HCT116 (cell line): ENCODE data around the gene NSRP1. TPM values are rescaled to one million over a fixed set of nuclear protein-coding genes. Genes with fewer than 3 reads are reported as not detected.

Experiments used
- ATAC-seq: fragments of 200-7000 bp; cut with Tn5 transposase; 2 replicates; pipeline ENCODE4 v1.9.1; 2020; ENCODE audit warnings: mild to moderate bottlenecking, moderate library complexity
- BruUV-seq: library from RNA; stranded (reverse); fragments of 400-500 nt; replicated peaks from 2 replicates; lab custom pipeline; 2021; lab: Mats Ljungman, UMichigan
- CTCF ChIA-PET: fragments of 300-600 bp; sonication (Branson Sonifier 250); formaldehyde crosslinking; loops from one replicate; lab custom pipeline; 2021; ENCODE audit warnings: antibody characterized with exemption; lab: Charles Lee
- POLR2A ChIA-PET: fragments of 300-600, 350-600 bp; sonication (Branson Sonifier 250); formaldehyde crosslinking; loops from one replicate; lab custom pipeline; 2021; ENCODE audit warnings: antibody characterized with exemption; lab: Charles Lee
- RAD21 ChIA-PET, 2 experiments: fragments of 300-600 bp; sonication (Branson Sonifier 250); formaldehyde crosslinking; loops; one replicate each; lab custom pipeline; 2023; ENCODE audit warnings: low total read pairs in 2 of 2; ENCODE audit not compliant: uncharacterized antibody in 2 of 2, unreplicated experiment in 2 of 2, low non-redundant PET in 1 of 2; lab: Charles Lee
- DNase-seq: peaks from one replicate; pipeline ENCODE4 v3.0.0-alpha.2; 2010; ENCODE audit warnings: low read depth, low spot score
- H2AFZ ChIP-seq: fragments of 200-600 bp; shearing (Covaris generic), sonication (generic); 2 replicates; pipeline ENCODE4 v1.6.1; 2017; ENCODE audit warnings: low read depth, mixed run types, mixed read lengths, antibody characterized with exemption, low read length; ENCODE audit not compliant: poor library complexity, severe bottlenecking
- H3K27ac ChIP-seq: 2 replicates; pipeline ENCODE4 v1.5.1; 2012; ENCODE audit warnings: low read depth, low read length
- H3K27me3 ChIP-seq: fragments of 200-600 bp; sonication (generic); 2 replicates; pipeline ENCODE4 v1.6.1; 2016; ENCODE audit warnings: mixed run types, low read length, mixed read lengths; ENCODE audit not compliant: insufficient read depth
- H3K36me3 ChIP-seq, 2 experiments: fragments of 200-500 bp in 1 of 2; fragments of 200-600 bp in 1 of 2; sonication (Bioruptor generic) in 1 of 2; sonication (generic) in 1 of 2; 2 replicates each; pipeline versions ENCODE4 v1.5.1 to v1.6.1; 2014 to 2016; ENCODE audit warnings: low read length in 2 of 2, inconsistent platforms in 1 of 2, mixed read lengths in 1 of 2, mixed run types in 1 of 2; ENCODE audit not compliant: insufficient read depth in 2 of 2, control insufficient read depth in 1 of 2
- H3K4me1 ChIP-seq, 2 experiments: fragments of 200-600 bp in 1 of 2; sonication (generic) in 1 of 2; 2 replicates each; pipeline versions ENCODE4 v1.5.1 to v1.6.1; 2012 to 2017; ENCODE audit warnings: low read length in 2 of 2, inconsistent platforms in 1 of 2, mild to moderate bottlenecking in 1 of 2, mixed read lengths in 1 of 2, mixed run types in 1 of 2, moderate library complexity in 1 of 2; ENCODE audit not compliant: insufficient read depth in 2 of 2, control insufficient read depth in 1 of 2
- H3K4me2 ChIP-seq: fragments of 200-600 bp; sonication (generic); 2 replicates; pipeline ENCODE4 v1.6.1; 2017; ENCODE audit warnings: mixed run types, low read length, mixed read lengths
- H3K4me3 ChIP-seq, 2 experiments: fragments of 200-600 bp in 1 of 2; sonication (generic) in 1 of 2; replicated peaks in 1 of 2; 2 replicates each; pipeline ENCODE4 v1.5.1; 2011 to 2016; ENCODE audit warnings: low read length in 2 of 2, control low read depth in 1 of 2, low read depth in 1 of 2, mild to moderate bottlenecking in 1 of 2, mixed read lengths in 1 of 2, mixed run types in 1 of 2
- H3K79me2 ChIP-seq: fragments of 200-600 bp; sonication (generic); 2 replicates; pipeline ENCODE4 v1.6.1; 2017; ENCODE audit warnings: mild to moderate bottlenecking, mixed run types, low read length, moderate library complexity, mixed read lengths; ENCODE audit not compliant: insufficient read depth
- H3K9ac ChIP-seq: fragments of 200-600 bp; sonication (generic); 2 replicates; pipeline ENCODE4 v1.6.1; 2016; ENCODE audit warnings: low read length, mixed read lengths
- H3K9me2 ChIP-seq: fragments of 200-600 bp; sonication (generic), shearing (Covaris generic); 2 replicates; pipeline ENCODE4 v1.6.1; 2017; ENCODE audit warnings: mixed run types, mild to moderate bottlenecking, moderate library complexity; ENCODE audit not compliant: insufficient read depth
- H3K9me3 ChIP-seq, 2 experiments: fragments of 200-500 bp in 1 of 2; fragments of 200-600 bp in 1 of 2; sonication (Bioruptor generic) in 1 of 2; sonication (generic) in 1 of 2; 2 replicates each; pipeline ENCODE4 v1.6.1; 2014 to 2017; ENCODE audit warnings: low read length in 2 of 2, mixed read lengths in 2 of 2, inconsistent platforms in 1 of 2, low read depth in 1 of 2, mild to moderate bottlenecking in 1 of 2, mixed run types in 1 of 2, moderate library complexity in 1 of 2; ENCODE audit not compliant: control insufficient read depth in 1 of 2, insufficient read depth in 1 of 2
- H4K20me1 ChIP-seq: fragments of 200-600 bp; sonication (generic), shearing (Covaris generic); 2 replicates; pipeline ENCODE4 v1.6.1; 2017; ENCODE audit warnings: mixed run types, mild to moderate bottlenecking, moderate library complexity; ENCODE audit not compliant: insufficient read depth
- CBX3 ChIP-seq: IDR thresholded peaks from 2 replicates; pipeline ENCODE4 v1.6.1; 2012; ENCODE audit warnings: low read depth
- CEBPB ChIP-seq: IDR thresholded peaks from 2 replicates; pipeline ENCODE4 v1.6.1; 2012; ENCODE audit warnings: low read depth
- EGR1 ChIP-seq: IDR thresholded peaks from 2 replicates; pipeline ENCODE4 v1.6.1; 2012; ENCODE audit warnings: low read depth
- ELF1 ChIP-seq: IDR thresholded peaks from 2 replicates; pipeline ENCODE4 v1.6.1; 2012; ENCODE audit warnings: low read depth, borderline replicate concordance
- EZH2 ChIP-seq: fragments of 200-600 bp; sonication (generic); IDR thresholded peaks from 2 replicates; pipeline ENCODE4 v1.6.1; 2017; ENCODE audit warnings: antibody characterized with exemption, mixed run types
- FOSL1 ChIP-seq: IDR thresholded peaks from 2 replicates; pipeline ENCODE4 v1.6.1; 2012; ENCODE audit warnings: low read depth
- POLR2A ChIP-seq: IDR thresholded peaks from 2 replicates; pipeline ENCODE4 v1.7.0; 2011; ENCODE audit warnings: borderline replicate concordance; ENCODE audit not compliant: insufficient read depth, insufficient read length; ENCODE audit errors: extremely low read depth
- POLR2AphosphoS5 ChIP-seq: IDR thresholded peaks from 2 replicates; pipeline ENCODE4 v1.6.1; 2011; ENCODE audit warnings: mild to moderate bottlenecking, low read depth, low read length, moderate library complexity
- RAD21 ChIP-seq: IDR thresholded peaks from 2 replicates; pipeline ENCODE4 v1.6.1; 2012; ENCODE audit warnings: low read depth, mild to moderate bottlenecking
- SIN3A ChIP-seq: IDR thresholded peaks from 2 replicates; pipeline ENCODE4 v1.6.1; 2012; ENCODE audit warnings: low read depth
- SP1 ChIP-seq: IDR thresholded peaks from 2 replicates; pipeline ENCODE4 v1.6.1; 2012; ENCODE audit warnings: low read depth
- YY1 ChIP-seq: IDR thresholded peaks from 2 replicates; pipeline ENCODE4 v1.6.1; 2011; ENCODE audit warnings: low read length, low read depth, moderate library complexity, mild to moderate bottlenecking; ENCODE audit not compliant: insufficient replicate concordance; ENCODE audit errors: extremely low read depth
- ZFX ChIP-seq: fragments of 450-650 bp; IDR thresholded peaks from 2 replicates; pipeline ENCODE4 v1.6.1; 2017
- ZNF274 ChIP-seq: fragments of 200-500 bp; sonication (Bioruptor generic); IDR thresholded peaks from 2 replicates; pipeline ENCODE4 v1.6.1; 2014; ENCODE audit warnings: mild to moderate bottlenecking, low read depth, low read length, inconsistent platforms
- intact Hi-C: fragments of 100-400 bp; cut with micrococcal nuclease; formaldehyde crosslinking; loops from 2 replicates; pipeline ENCODE4 v1.10.0; 2022
- total RNA-seq: library from RNA; stranded (reverse); gene quantifications from one replicate; pipeline ENCODE4 v1.2.1, GENCODE V29; 2021; ENCODE audit not compliant: unreplicated experiment
- TF ChIP-seq, protein P1 (sequence below): IDR thresholded peaks from 2 replicates; pipeline ENCODE4 v1.6.1; 2012
- TF ChIP-seq, protein P2 (sequence below): IDR thresholded peaks from 2 replicates; pipeline ENCODE4 v1.6.1; 2012; ENCODE audit warnings: low read depth
- TF ChIP-seq, protein P3 (sequence below), 3 experiments: fragments of 200-600 bp in 1 of 3; sonication (generic) in 1 of 3; IDR thresholded peaks in 2 of 3; conservative IDR thresholded peaks in 1 of 3; 2 replicates each; pipeline ENCODE4 v1.5.1; 2012 to 2017; ENCODE audit warnings: low read depth in 2 of 3, low read length in 2 of 3, antibody characterized with exemption in 1 of 3, borderline replicate concordance in 1 of 3, control low read depth in 1 of 3, mild to moderate bottlenecking in 1 of 3, mixed read lengths in 1 of 3, mixed run types in 1 of 3, moderate library complexity in 1 of 3; ENCODE audit not compliant: insufficient read depth in 1 of 3
- TF ChIP-seq, protein P4 (sequence below): IDR thresholded peaks from 2 replicates; pipeline ENCODE4 v1.6.1; 2012
- TF ChIP-seq, protein P5 (sequence below): IDR thresholded peaks from 2 replicates; pipeline ENCODE4 v1.6.1; 2011; ENCODE audit warnings: mild to moderate bottlenecking, low read length, moderate library complexity; ENCODE audit not compliant: insufficient replicate concordance; ENCODE audit errors: extremely low read depth

NSRP1 gene
- total RNA-seq, 1 experiment from 2014 or later = 24.9 TPM

DNA sequence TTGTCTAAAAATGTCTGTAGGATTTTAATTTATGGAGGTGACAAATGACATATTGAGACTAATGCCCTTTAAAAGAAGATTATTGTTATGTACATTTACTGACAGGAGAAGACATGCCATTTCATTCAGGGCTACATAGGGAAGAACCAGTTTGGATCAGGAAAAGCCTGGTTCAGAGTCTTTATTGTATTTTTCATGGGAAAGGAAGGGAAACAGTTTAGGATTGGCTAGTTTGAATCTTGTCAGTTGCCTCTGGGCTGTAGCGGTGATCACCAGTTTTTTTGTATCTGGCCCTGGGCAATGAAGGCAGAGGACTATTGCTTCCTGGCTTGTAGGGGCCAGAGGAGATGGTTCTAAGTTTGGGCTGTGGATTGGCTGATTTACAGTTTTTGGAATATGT is 31.8 kb downstream of the NSRP1 start:
- POLR2A ChIA-PET = no interaction called here
- BruUV-seq = no TSS peak
- H2AFZ ChIP-seq = no peak overlapping the region

More for the DNA sequence above, 31.8 kb downstream of the NSRP1 start:
- no peaks in the 10 kb centered on the region for H3K9me3 ChIP-seq
- no peak overlapping the region for H3K4me2 ChIP-seq
- H3K36me3 ChIP-seq = peaks cover 0 to 3% of the 10 kb centered on the region in 2 experiments; a peak in 1 of 4 replicates
- H3K4me3 ChIP-seq = no peak overlapping the region
- TF ChIP-seq ZFX (no peak), EZH2 (no peak), SIN3A (no peak), ELF1 (no peak), YY1 (no peak), FOSL1 (no peak), CEBPB (no peak), CBX3 (no peak), ZNF274 (no peak), EGR1 (no peak), SP1 (no peak), POLR2AphosphoS5 (no peak), POLR2A (no peak), RAD21 (no peak)
- TF ChIP-seq, protein P1, sequence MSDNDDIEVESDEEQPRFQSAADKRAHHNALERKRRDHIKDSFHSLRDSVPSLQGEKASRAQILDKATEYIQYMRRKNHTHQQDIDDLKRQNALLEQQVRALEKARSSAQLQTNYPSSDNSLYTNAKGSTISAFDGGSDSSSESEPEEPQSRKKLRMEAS = no peak
- TF ChIP-seq, protein P2, sequence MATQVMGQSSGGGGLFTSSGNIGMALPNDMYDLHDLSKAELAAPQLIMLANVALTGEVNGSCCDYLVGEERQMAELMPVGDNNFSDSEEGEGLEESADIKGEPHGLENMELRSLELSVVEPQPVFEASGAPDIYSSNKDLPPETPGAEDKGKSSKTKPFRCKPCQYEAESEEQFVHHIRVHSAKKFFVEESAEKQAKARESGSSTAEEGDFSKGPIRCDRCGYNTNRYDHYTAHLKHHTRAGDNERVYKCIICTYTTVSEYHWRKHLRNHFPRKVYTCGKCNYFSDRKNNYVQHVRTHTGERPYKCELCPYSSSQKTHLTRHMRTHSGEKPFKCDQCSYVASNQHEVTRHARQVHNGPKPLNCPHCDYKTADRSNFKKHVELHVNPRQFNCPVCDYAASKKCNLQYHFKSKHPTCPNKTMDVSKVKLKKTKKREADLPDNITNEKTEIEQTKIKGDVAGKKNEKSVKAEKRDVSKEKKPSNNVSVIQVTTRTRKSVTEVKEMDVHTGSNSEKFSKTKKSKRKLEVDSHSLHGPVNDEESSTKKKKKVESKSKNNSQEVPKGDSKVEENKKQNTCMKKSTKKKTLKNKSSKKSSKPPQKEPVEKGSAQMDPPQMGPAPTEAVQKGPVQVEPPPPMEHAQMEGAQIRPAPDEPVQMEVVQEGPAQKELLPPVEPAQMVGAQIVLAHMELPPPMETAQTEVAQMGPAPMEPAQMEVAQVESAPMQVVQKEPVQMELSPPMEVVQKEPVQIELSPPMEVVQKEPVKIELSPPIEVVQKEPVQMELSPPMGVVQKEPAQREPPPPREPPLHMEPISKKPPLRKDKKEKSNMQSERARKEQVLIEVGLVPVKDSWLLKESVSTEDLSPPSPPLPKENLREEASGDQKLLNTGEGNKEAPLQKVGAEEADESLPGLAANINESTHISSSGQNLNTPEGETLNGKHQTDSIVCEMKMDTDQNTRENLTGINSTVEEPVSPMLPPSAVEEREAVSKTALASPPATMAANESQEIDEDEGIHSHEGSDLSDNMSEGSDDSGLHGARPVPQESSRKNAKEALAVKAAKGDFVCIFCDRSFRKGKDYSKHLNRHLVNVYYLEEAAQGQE = no peak
- TF ChIP-seq, protein P3, sequence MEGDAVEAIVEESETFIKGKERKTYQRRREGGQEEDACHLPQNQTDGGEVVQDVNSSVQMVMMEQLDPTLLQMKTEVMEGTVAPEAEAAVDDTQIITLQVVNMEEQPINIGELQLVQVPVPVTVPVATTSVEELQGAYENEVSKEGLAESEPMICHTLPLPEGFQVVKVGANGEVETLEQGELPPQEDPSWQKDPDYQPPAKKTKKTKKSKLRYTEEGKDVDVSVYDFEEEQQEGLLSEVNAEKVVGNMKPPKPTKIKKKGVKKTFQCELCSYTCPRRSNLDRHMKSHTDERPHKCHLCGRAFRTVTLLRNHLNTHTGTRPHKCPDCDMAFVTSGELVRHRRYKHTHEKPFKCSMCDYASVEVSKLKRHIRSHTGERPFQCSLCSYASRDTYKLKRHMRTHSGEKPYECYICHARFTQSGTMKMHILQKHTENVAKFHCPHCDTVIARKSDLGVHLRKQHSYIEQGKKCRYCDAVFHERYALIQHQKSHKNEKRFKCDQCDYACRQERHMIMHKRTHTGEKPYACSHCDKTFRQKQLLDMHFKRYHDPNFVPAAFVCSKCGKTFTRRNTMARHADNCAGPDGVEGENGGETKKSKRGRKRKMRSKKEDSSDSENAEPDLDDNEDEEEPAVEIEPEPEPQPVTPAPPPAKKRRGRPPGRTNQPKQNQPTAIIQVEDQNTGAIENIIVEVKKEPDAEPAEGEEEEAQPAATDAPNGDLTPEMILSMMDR (IDR thresholded peaks at IDR 0.05 in 2 of 3, conservative IDR thresholded peaks at IDR 0.05 in 1 of 3; ENCODE audit: borderline replicate concordance in 1 of 3, insufficient read depth in 1 of 3, low read depth in 2 of 3, low read length in 2 of 3) = no peak
- TF ChIP-seq, protein P4, sequence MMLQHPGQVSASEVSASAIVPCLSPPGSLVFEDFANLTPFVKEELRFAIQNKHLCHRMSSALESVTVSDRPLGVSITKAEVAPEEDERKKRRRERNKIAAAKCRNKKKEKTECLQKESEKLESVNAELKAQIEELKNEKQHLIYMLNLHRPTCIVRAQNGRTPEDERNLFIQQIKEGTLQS = no peak
- TF ChIP-seq, protein P5, sequence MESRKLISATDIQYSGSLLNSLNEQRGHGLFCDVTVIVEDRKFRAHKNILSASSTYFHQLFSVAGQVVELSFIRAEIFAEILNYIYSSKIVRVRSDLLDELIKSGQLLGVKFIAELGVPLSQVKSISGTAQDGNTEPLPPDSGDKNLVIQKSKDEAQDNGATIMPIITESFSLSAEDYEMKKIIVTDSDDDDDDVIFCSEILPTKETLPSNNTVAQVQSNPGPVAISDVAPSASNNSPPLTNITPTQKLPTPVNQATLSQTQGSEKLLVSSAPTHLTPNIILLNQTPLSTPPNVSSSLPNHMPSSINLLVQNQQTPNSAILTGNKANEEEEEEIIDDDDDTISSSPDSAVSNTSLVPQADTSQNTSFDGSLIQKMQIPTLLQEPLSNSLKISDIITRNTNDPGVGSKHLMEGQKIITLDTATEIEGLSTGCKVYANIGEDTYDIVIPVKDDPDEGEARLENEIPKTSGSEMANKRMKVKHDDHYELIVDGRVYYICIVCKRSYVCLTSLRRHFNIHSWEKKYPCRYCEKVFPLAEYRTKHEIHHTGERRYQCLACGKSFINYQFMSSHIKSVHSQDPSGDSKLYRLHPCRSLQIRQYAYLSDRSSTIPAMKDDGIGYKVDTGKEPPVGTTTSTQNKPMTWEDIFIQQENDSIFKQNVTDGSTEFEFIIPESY = no peak
- no peaks in the 10 kb centered on the region for H3K27me3 ChIP-seq
- H3K9me2 ChIP-seq = no peaks in the 10 kb centered on the region
- peaks cover 6% of the 10 kb centered on the region for H4K20me1 ChIP-seq
- H3K27ac ChIP-seq = no peak overlapping the region
- DNase-seq (no peak), ATAC-seq (no peak)
- H3K4me1 ChIP-seq = peaks cover 9 to 13% of the 10 kb centered on the region in 2 experiments; a peak in 3 of 4 replicates
- ChIA-PET CTCF (no interaction called here), RAD21 (no interaction called here)
- peaks cover 95% of the 10 kb centered on the region for H3K79me2 ChIP-seq
- intact Hi-C loops = no loop called here
- no peak overlapping the region for H3K9ac ChIP-seq
